ENCODE data around the gene RPL5.

DNA sequence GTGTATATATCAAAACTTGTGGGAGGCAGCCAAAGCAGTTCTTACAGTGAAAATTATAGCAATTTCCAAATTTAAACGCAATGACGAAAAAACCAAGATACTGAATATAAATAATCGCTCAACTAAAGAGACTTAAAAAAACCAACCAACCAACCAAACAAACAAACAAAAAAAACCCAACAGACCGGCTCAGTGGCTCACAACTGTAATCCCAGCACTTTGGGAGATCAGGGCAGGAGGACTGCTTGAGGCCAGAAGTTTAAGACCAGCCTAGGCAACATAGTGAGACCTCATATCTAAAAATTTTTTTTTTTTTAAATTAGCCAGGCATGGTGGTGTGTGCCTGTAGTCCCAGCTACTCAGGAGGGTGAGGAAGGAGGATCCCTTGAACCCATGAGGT is 23.4 kb downstream of the RPL5 start:
- TF ChIP-seq, protein P1, sequence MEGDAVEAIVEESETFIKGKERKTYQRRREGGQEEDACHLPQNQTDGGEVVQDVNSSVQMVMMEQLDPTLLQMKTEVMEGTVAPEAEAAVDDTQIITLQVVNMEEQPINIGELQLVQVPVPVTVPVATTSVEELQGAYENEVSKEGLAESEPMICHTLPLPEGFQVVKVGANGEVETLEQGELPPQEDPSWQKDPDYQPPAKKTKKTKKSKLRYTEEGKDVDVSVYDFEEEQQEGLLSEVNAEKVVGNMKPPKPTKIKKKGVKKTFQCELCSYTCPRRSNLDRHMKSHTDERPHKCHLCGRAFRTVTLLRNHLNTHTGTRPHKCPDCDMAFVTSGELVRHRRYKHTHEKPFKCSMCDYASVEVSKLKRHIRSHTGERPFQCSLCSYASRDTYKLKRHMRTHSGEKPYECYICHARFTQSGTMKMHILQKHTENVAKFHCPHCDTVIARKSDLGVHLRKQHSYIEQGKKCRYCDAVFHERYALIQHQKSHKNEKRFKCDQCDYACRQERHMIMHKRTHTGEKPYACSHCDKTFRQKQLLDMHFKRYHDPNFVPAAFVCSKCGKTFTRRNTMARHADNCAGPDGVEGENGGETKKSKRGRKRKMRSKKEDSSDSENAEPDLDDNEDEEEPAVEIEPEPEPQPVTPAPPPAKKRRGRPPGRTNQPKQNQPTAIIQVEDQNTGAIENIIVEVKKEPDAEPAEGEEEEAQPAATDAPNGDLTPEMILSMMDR (IDR thresholded peaks at IDR 0.05), result no peak
- TF ChIP-seq POLR2A (IDR thresholded peaks at IDR 0.05), result no peak

Measured in prostate gland (tissue), 2 donors.